GM12874 (cell line): Measurements from ENCODE around the gene IDUA.

Experiments
- CTCF ChIP-seq: IDR thresholded peaks from 2 replicates; pipeline ENCODE4 v1.5.1; 2011; ENCODE audit warnings: low read depth, mild to moderate bottlenecking, control low read depth, low read length, moderate library complexity; ENCODE audit not compliant: insufficient read depth

The IDUA gene

GRCh38 chr4:1038948-1039492, 52.2 kb downstream of the IDUA start:
- TF ChIP-seq CTCF: no peak

- no peak for TF ChIP-seq CTCF
Observed at GRCh38 chr4:1039493-1040343, 52.9 kb downstream of the IDUA start.

- TF ChIP-seq CTCF: no peak
Observed at GRCh38 chr4:1040344-1041146, 53.7 kb downstream of the IDUA start.

- TF ChIP-seq CTCF: no peak
Observed at GRCh38 chr4:1041147-1041935, 54.5 kb downstream of the IDUA start.

GRCh38 chr4:1041936-1042330, 55.1 kb downstream of the IDUA start:
- no peak for TF ChIP-seq CTCF

GRCh38 chr4:1042352-1043055, 55.7 kb downstream of the IDUA start:
- TF ChIP-seq CTCF: no peak
